HG02623 (cell line): ENCODE results near the gene PTX3.

Experiments
- ATAC-seq: cut with Tn5 transposase; IDR thresholded peaks from one replicate; pipeline ENCODE4 v1.9.1; 2021; ENCODE audit warnings: moderate library complexity; ENCODE audit not compliant: unreplicated experiment

PTX3 gene

GRCh38 chr3:157436583-157437291, at the start of gene PTX3:
Gene PTX3, plus strand, starts transcription at chr3:157436850. Its CDS starts 84 bp downstream, at chr3:157436934.
- ATAC-seq = no peak

GRCh38 chr3:157387708-157388435, 48.8 kb upstream of the PTX3 start:
- ATAC-seq = no peak

- no peak for ATAC-seq
Observed at GRCh38 chr3:157388976-157389375, 47.7 kb upstream of the PTX3 start.

GRCh38 chr3:157390713-157391515, 45.7 kb upstream of the PTX3 start:
- no peak for ATAC-seq

- no peak for ATAC-seq
Observed at GRCh38 chr3:157392104-157392503, 44.5 kb upstream of the PTX3 start.

- ATAC-seq = no peak
Observed at GRCh38 chr3:157393113-157393512, 43.5 kb upstream of the PTX3 start.

- no peak for ATAC-seq
Observed at GRCh38 chr3:157394411-157394810, 42.2 kb upstream of the PTX3 start.

GRCh38 chr3:157398598-157398997, 38.1 kb upstream of the PTX3 start:
- ATAC-seq = no peak

- no peak for ATAC-seq
Observed at GRCh38 chr3:157404381-157404780, 32.3 kb upstream of the PTX3 start.

- ATAC-seq = no peak
Observed at GRCh38 chr3:157405457-157405856, 31.2 kb upstream of the PTX3 start.

GRCh38 chr3:157406394-157406793, 30.3 kb upstream of the PTX3 start:
- no peak for ATAC-seq

- no peak for ATAC-seq
Observed at GRCh38 chr3:157407769-157408168, 28.9 kb upstream of the PTX3 start.

- ATAC-seq = no peak
Observed at GRCh38 chr3:157408499-157409149, 28.0 kb upstream of the PTX3 start.

- ATAC-seq = no peak
Observed at GRCh38 chr3:157409516-157409915, 27.1 kb upstream of the PTX3 start.

- ATAC-seq = no peak
Observed at GRCh38 chr3:157410945-157411344, 25.7 kb upstream of the PTX3 start.

- ATAC-seq = no peak
Observed at GRCh38 chr3:157412323-157412855, 24.3 kb upstream of the PTX3 start.

- no peak for ATAC-seq
Observed at GRCh38 chr3:157414861-157415260, 21.8 kb upstream of the PTX3 start.

GRCh38 chr3:157416347-157417087, 20.1 kb upstream of the PTX3 start:
- ATAC-seq = no peak

GRCh38 chr3:157417247-157417646, 19.4 kb upstream of the PTX3 start:
- ATAC-seq = no peak

- ATAC-seq = no peak
Observed at GRCh38 chr3:157418104-157418503, 18.5 kb upstream of the PTX3 start.
